NCI-H82 (cell line): ENCODE measurements around the gene ZNF385B.

ENCODE experiments used
- DNase-seq: peaks from one replicate; lab custom pipeline; 2025; lab: John Stamatoyannopoulos, UW

Gene ZNF385B

DNA sequence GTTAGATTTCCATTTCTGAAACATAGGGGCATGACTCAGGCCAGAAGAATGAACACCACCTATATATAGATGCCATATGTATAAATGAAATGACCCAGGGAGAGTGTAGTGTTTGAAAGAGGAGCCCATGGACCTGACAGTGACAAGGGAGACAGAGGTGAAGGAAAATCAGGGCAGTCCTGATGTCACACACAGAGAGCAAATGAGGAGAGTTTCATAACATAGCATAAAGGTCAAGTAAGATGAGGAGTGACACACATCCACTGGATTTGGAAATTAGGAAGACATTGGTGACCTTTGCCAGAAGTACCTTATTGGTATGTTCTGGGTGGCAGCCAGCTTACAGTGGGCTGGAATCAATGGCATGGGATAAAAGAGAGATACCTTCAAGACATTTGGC, 276.7 kb downstream of the ZNF385B start:
- DNase-seq: no peak

DNA sequence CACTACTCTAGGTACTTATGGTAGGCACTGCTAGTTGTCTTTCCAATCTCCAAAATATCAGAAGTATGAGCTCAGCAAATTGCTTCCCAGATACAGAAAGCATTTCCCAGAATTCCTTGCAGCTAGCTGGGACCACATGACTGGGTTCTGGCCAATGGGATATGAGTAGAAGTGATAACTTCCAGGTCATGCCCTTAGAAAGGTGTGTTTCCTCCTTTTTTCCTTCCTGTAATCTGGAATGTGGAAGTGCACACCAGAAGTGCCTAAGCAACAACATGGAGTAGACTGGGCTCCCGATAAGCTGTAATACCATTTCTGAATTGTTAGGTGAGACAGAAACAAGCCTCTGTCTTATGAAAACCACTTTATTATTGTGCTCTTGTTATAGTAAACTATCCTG, 279.8 kb downstream of the ZNF385B start:
- DNase-seq: peak; percentile 9

DNA sequence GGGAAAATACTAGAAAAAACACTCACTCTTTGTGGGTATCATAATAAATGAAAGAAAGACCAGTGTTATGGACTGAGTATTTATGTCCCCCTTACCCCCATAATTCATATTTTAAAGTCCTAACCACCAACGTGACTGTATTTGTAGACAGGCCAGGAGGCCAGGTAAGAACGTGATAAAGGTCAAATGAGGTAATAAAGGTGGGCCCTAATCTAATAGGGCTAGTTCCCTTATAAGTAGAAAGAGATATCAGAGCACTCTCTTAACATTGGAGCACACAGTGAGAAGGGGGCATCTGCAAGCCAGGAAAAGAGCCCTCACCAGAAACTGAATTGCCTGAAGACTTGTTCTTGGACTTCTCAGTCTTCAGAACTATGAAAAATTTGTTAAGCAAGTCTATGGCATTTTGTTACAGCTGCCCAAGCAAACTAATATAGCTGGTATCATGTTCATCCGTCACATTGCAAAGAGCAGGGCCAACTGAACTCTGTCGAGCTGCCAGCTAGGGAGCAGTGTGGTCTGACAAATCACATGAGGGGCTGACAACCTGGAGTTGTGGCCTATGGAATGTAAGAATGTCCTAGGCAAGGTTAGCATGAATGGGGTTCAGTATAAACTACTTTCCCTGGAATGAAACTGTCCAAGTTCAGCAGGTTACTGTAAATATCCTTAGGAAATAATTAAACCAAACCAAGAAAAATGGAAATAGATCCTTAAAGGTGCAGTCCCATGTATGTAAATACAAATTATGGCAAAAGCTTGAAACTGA, 280.9 kb downstream of the ZNF385B start:
- peak; percentile 9 for DNase-seq

DNA sequence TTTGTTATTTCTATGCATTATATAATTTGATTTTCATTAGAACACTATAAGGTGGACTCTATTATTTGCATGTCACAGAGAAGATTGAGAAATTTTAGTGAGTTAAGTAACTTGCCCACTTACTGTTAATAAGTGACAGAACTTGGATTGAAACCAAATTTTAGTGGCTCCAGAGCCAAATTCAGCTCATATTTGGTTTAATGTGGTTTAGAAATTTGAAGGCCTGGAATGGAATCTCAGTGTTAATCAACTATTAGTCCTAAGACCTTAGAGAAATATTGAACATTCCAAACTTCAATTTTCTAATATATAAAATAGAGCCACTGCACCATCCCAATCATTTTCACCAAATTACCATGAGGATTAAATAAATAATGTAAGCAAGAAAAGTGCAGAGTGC, 281.6 kb downstream of the ZNF385B start:
- DNase-seq: no peak

DNA sequence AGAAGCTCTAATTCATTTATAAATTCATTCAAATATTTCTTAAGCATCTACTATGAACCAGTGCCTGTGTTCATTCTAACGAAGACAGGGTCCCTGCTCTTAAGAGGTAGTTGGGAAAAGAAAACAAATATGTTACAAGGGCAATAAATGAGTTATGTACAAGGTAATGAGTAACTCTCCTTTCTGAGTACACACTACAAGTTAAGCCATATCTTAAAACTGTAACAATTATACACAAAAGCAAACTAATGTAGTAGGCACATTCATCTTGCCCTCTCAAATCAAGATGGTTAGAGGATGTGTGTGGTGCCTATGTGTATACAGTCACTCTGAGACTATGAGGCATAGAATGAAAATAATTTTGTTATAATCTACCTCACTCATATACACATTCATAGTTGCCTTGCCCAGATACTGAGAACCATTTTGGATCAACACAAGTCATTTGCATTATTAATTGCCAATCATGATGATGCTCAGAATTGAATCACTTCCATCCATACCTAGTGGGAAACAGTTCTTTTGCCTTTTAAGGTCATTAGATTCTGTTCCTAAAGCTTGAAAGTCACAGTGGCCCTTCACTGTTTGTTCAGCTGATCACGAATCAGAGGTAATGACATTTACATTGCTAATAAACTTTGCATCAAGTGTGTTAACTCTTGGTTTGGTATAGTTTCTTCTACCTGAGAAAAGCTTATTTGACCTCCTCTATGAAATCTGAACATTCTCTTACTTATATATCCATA, 283.1 kb downstream of the ZNF385B start:
- no peak for DNase-seq

GRCh38 chr2:179574061-179574519, 287.3 kb downstream of the ZNF385B start:
- DNase-seq: no peak

- DNase-seq: no peak
Observed at GRCh38 chr2:179572544-179572943, 288.9 kb downstream of the ZNF385B start.

DNA sequence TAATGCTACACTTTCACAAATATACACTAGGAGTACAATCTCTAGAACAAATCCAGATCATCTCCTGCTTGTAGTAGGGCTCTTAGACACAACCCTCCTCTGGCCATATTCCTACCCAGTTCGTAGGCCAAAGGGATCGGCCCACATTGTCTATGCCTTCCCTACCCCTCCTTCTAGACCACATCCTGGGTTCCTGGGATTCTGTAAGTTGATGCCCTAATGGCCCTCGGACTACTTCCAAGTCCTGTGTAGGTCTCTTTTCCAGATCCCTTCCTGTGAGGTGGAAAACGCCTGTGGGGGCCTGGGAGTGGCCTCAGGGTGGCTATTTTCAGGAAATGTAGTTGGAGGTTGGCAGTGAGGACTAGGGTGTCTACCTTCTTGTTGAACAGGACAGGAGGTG, 289.7 kb downstream of the ZNF385B start:
- DNase-seq: no peak

GRCh38 chr2:179571252-179571651, 290.2 kb downstream of the ZNF385B start:
- peak; percentile 18 for DNase-seq

- no peak for DNase-seq
Observed at GRCh38 chr2:179569831-179570233, 291.6 kb downstream of the ZNF385B start.

GRCh38 chr2:179565807-179566206, 295.6 kb downstream of the ZNF385B start:
- DNase-seq: no peak

GRCh38 chr2:179562330-179562885, 299.0 kb downstream of the ZNF385B start:
- peak; percentile 30 for DNase-seq

DNA sequence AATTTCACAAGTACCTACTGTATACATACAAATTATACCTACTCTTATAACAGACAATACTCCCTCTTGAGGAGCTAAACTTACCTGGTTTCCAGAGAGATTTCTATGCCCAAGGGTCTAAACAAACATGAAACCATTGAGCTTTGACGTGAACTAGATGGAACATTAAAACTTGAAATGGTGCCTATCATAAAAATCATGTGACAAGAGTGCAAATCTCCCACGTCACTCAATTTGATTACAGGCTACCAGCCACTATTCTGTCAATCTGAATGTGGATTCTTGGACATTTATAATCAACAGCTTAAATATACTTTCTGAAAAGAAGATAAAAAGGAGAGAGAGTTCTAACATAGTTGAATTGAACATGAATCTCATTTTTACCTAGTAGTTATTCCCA, 299.7 kb downstream of the ZNF385B start:
- DNase-seq: no peak

DNA sequence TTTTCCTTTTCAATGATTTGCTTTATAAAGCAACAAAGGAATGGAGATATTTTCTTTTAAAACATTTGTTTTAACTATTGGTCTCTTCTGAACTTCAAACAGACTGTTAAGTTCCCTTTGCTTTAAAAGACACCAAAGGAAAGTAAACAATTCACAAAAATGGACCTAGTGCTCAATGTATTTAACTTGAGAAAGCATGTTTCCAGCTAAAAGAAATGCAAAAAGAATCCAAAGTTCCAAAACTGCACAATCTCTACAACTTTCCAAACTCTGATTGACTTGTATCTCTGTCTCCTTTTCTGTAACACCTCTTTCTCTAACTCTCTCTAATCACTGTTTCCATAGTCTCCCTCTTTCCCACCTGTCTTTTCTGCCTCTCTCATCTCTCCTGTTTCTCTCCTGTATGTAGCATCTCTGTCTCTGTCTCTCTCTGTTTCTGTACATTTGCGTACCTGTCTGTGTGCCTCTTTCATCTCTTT, 301.1 kb downstream of the ZNF385B start:
- no peak for DNase-seq

- DNase-seq: no peak
Observed at GRCh38 chr2:179559108-179559806, 302.2 kb downstream of the ZNF385B start.

- no peak for DNase-seq
Observed at GRCh38 chr2:179558010-179558934, 303.1 kb downstream of the ZNF385B start.

GRCh38 chr2:179556425-179556824, 305.0 kb downstream of the ZNF385B start:
- DNase-seq: no peak

DNA sequence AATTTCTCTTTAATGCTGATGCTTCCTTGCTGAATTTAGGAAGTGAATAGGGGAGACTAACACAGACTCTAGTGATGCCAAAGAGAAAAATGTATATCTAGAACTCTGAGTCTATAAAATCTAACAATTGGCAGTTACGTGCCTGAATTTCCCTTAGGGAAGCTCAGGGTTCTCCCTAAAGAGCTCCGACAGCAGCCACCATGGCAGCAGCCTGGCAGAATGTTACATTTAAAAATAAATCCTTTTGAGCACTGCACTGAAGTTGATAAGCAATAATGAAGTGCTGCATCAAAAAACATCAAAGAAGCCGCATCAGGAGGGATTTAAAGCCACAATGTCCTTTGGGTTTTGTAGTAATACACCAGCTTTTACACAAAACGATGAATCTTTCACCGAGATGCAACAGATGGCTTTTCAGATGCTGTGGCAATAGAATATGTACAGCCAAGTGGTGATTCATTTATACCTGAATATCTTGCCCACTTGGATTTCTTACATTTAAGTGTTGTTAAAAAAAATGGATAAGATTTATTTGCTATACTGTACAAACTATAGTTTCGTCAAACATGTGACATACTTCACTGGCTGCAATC, 305.6 kb downstream of the ZNF385B start:
- no peak for DNase-seq

DNA sequence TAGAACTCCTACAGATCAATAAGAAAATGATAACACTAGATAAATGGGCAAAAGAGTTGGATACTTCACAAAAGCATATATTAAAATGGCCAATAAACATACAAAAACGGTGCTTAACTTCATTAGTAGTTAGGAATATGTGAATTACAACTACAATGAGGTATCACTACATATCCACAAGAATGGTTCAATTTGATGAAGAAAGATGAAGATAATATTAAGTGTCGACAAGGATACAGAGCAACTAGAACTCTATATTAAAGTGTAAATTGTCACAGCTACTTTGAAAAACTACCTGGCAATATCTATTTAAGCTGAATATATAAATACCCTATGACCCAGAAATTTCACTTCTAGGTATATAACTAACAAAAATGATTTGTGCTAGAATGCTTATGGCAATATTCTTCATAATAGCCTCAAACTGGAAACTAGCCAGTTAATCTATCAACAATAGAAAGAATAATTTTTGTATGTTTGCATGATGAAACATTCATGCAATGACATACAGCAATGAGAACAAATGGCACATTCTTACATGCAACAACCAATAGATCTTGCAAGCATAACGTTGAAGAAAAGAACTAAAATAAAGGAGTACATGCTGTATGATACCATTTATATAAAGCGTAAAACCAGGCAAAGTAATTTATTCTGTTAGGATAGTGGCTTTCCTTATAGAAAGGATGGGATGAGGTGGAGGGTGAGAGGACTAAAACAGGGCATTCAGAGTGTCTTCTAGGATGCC, 306.6 kb downstream of the ZNF385B start:
- no peak for DNase-seq

- no peak for DNase-seq
Observed at GRCh38 chr2:179553382-179553781, 308.0 kb downstream of the ZNF385B start.
